ENCODE results near the gene HPSE2. TPM values are rescaled to one million over a fixed set of nuclear protein-coding genes. Genes with fewer than 3 reads are reported as not detected.

HPSE2 gene
- total and polyA plus RNA-seq, 2 experiments from 2014 or later, result 0.10 to 0.24 TPM

- no peak for TF ChIP-seq ZNF462 (CRISPR knock-in tag; IDR thresholded peaks at IDR 0.05)
- no peak for TF ChIP-seq STAT1 (IDR thresholded peaks at IDR 0.05; ENCODE audit: unreplicated experiment)
- no peak for TF ChIP-seq EZH2phosphoT487 (IDR thresholded peaks at IDR 0.05; ENCODE audit: unreplicated experiment)
- TF ChIP-seq JUNB (IDR thresholded peaks at IDR 0.05; ENCODE audit: unreplicated experiment), result no peak
These were observed 194.2 kb downstream of the HPSE2 start (continued) for GRCh38 chr10:99041468-99041867.

- Histone ChIP-seq H3K27me3 (ENCODE audit: insufficient read depth) (no peaks in the 10 kb centered on the region), H3K9me2 (ENCODE audit: insufficient read depth) (no peaks in the 10 kb centered on the region), H2AFZ (no peak overlapping the region), H3K4me1 (ENCODE audit: insufficient read depth) (peaks cover 6% of the 10 kb centered on the region), H3K79me2 (replicated peaks; ENCODE audit: insufficient read depth) (no peaks in the 10 kb centered on the region), H3F3A (replicated peaks; ENCODE audit: low read depth) (no peaks in the 10 kb centered on the region), H3K27ac (ENCODE audit: low read depth) (no peak overlapping the region), H3K4me3 (no peak overlapping the region), H3K4me2 (no peak overlapping the region), H3K36me3 (ENCODE audit: insufficient read depth) (no peaks in the 10 kb centered on the region), H4K20me1 (replicated peaks; ENCODE audit: insufficient read depth) (no peaks in the 10 kb centered on the region)
- Mint-ChIP-seq H3K27ac (no peak overlapping the region), H3K9me3 (no peaks in the 10 kb centered on the region; the same call in 2 of the 3 replicates), H3K27me3 (ENCODE audit: insufficient read depth, low read depth, poor library complexity) (no peaks in the 10 kb centered on the region), H3K4me3 (no peak overlapping the region), H3K4me1 (peaks cover 10% of the 10 kb centered on the region), H3K36me3 (ENCODE audit: low read depth) (no peaks in the 10 kb centered on the region)
- DNase-seq (ENCODE audit: low spot score) (no peak), ATAC-seq (no peak)
- no peak for TF ChIP-seq JUNB (IDR thresholded peaks at IDR 0.05; ENCODE audit: unreplicated experiment)
- TF ChIP-seq ETS1 (IDR thresholded peaks at IDR 0.05), result no peak
- TF ChIP-seq NANOG (IDR thresholded peaks at IDR 0.05; ENCODE audit: borderline replicate concordance), result no peak
- no peak for TF ChIP-seq ZNF462 (CRISPR knock-in tag; IDR thresholded peaks at IDR 0.05)
- no peak for TF ChIP-seq ZNF331 (CRISPR knock-in tag; IDR thresholded peaks at IDR 0.05; ENCODE audit: low read depth)
- TF ChIP-seq EZH2 (IDR thresholded peaks at IDR 0.05; ENCODE audit: low read depth, unreplicated experiment), result no peak
- TF ChIP-seq CREB1 (CRISPR knock-in tag; IDR thresholded peaks at IDR 0.05; ENCODE audit: low read depth), result no peak
These were observed 221.8 kb downstream of the HPSE2 start for GRCh38 chr10:99013885-99014284.

Data from GM23338 (cell line).